Psoas muscle (tissue), 8 donors: ENCODE data around the gene IQUB. TPM values are rescaled to one million over a fixed set of nuclear protein-coding genes. Genes with fewer than 3 reads are reported as not detected.

Experiments used
- ATAC-seq, 4 donors: fragments of 200-7000 bp; cut with Tn5 transposase; one replicate each; pipeline ENCODE4 v1.9.1; 2020; ENCODE audit warnings: moderate library complexity in 3 of 4, mild to moderate bottlenecking in 2 of 4
- DNase-seq, 2 donors: peaks; one replicate each; pipeline ENCODE4 v3.0.0-alpha.2; 2020
- H3K27ac ChIP-seq: fragments of 200-600 bp; one replicate; pipeline ENCODE4 v1.8.0; 2022
- H3K27me3 ChIP-seq, 3 donors: fragments of 200-600 bp in 1 of 3; one replicate each; pipeline versions ENCODE4 v1.6.1 to v1.8.0; 2013 to 2022; ENCODE audit warnings: low read length in 2 of 3, mild to moderate bottlenecking in 2 of 3, moderate library complexity in 1 of 3; ENCODE audit not compliant: insufficient read depth in 3 of 3
- H3K36me3 ChIP-seq, 2 donors: fragments of 200-600 bp in 1 of 2; one replicate each; pipeline versions ENCODE4 v1.6.1 to v1.8.0; 2013 to 2022; ENCODE audit warnings: low read depth in 1 of 2, mild to moderate bottlenecking in 1 of 2, moderate library complexity in 1 of 2; ENCODE audit not compliant: insufficient read depth in 1 of 2
- H3K4me1 ChIP-seq: fragments of 200-600 bp; one replicate; pipeline ENCODE4 v1.8.0; 2022
- H3K4me3 ChIP-seq: fragments of 200-600 bp; one replicate; pipeline ENCODE4 v1.8.0; 2022; ENCODE audit warnings: mild to moderate bottlenecking
- H3K9me3 ChIP-seq: fragments of 200-600 bp; one replicate; pipeline ENCODE4 v1.8.0; 2022
- CTCF ChIP-seq: fragments of 200-600 bp; IDR thresholded peaks from one replicate; pipeline ENCODE4 v1.8.0; 2022; ENCODE audit warnings: antibody characterized with exemption
- WGBS, 3 donors: extraction: QIAGEN DNeasy Blood & Tissue Kit; methylation state at CpG; one replicate each; pipeline versions ENCODE4 v1.1.6 to v1.1.7; 2013; 5-methylcytosine and 5-hydroxymethylcytosine counted together
- intact Hi-C, 2 donors: fragments of 100-400 bp; cut with DNase I; formaldehyde crosslinking; loops; one replicate each; pipeline versions ENCODE4 v1.11.0 to v1.14.2; 2022
- polyA plus RNA-seq, 3 donors: library from polyadenylated mRNA; stranded (reverse); fragments of 200-250 nt; gene quantifications; one replicate each; pipeline ENCODE4 v1.2.3, GENCODE V29; 2013
- total RNA-seq, 4 donors: library from RNA; stranded (reverse); fragmentation: NEBNext Ultra II Directional in 2 of 4; extraction: Animal tissue kit (Norgen Biotek cat#: 25700) in 2 of 4; gene quantifications; one replicate each; pipeline versions ENCODE4 v1.2.1 to v1.2.4, GENCODE V29; 2021 to 2023
- donor health status: healthy with polysubstance abuse.
- donor health status: DM: no; HTN: no; CAD: no; lungs with moderate emphysema.
- donor health status: Bipolar disorder and iron deficiency.
- donor health status: healthy.
- donor health status: DM: yes; HTN: yes; CAD: no.
- donor health status: DM: no; HTN: no; CAD: no.
- donor health status: DM: no; HTN: no; CAD: no.
- donor health status: DM: yes; HTN: yes; CAD: no.

IQUB gene
- total and polyA plus RNA-seq, 7 donors = 0.14 to 3.5 (median 0.47) TPM

- DNase-seq = no peak
- Histone ChIP-seq H3K36me3 (no peaks in the 10 kb centered on the region), H3K9me3 (peaks cover 7% of the 10 kb centered on the region), H3K4me3 (no peak overlapping the region), H3K27ac (no peak overlapping the region), H3K27me3 (peaks cover 0 to 2% (median 0%) of the 10 kb centered on the region in 3 donors), H3K4me1 (no peaks in the 10 kb centered on the region)
- no peak for ATAC-seq
- no peak for TF ChIP-seq CTCF
- intact Hi-C loops = no loop called here
Measured at GRCh38 chr7:123425246-123425645, 109.1 kb downstream of the IQUB start.

- Histone ChIP-seq H3K4me1 (no peaks in the 10 kb centered on the region), H3K4me3 (no peak overlapping the region), H3K27me3 (peaks cover 0 to 2% (median 0%) of the 10 kb centered on the region in 3 donors), H3K9me3 (peaks cover 7% of the 10 kb centered on the region), H3K36me3 (no peaks in the 10 kb centered on the region), H3K27ac (no peak overlapping the region)
- TF ChIP-seq CTCF = no peak
- no peak for DNase-seq
- intact Hi-C loops = no loop called here
- ATAC-seq = no peak
Measured at GRCh38 chr7:123424463-123424862, 109.9 kb downstream of the IQUB start.

- WGBS, 3 donors = 80 to 97% (median 85%) methylated on average over 2 of the region's 2 CpGs
Measured at GRCh38 chr7:123423622-123424021, 110.8 kb downstream of the IQUB start.

GRCh38 chr7:123417580-123417979, 116.8 kb downstream of the IQUB start:
- TF ChIP-seq CTCF = no peak
- Histone ChIP-seq H3K27ac (no peak overlapping the region), H3K4me1 (no peaks in the 10 kb centered on the region), H3K4me3 (no peak overlapping the region), H3K36me3 (no peaks in the 10 kb centered on the region), H3K9me3 (no peaks in the 10 kb centered on the region), H3K27me3 (peaks cover 0 to 2% (median 0%) of the 10 kb centered on the region in 3 donors)
- DNase-seq (no peak), ATAC-seq (no peak)
- 82 to 90% (median 85%) methylated on average over 2 of the region's 2 CpGs for WGBS, 3 donors
- intact Hi-C loops = no loop called here

More at GRCh38 chr7:123423622-123424021, 110.8 kb downstream of the IQUB start:
- Histone ChIP-seq H3K27me3 (peaks cover 0 to 2% (median 0%) of the 10 kb centered on the region in 3 donors), H3K27ac (no peak overlapping the region), H3K9me3 (peaks cover 7% of the 10 kb centered on the region), H3K4me3 (no peak overlapping the region), H3K4me1 (no peaks in the 10 kb centered on the region), H3K36me3 (no peaks in the 10 kb centered on the region)
- intact Hi-C loops = no loop called here
- no peak for TF ChIP-seq CTCF
- ATAC-seq (no peak), DNase-seq (no peak)

GRCh38 chr7:123415625-123416024, 118.8 kb downstream of the IQUB start:
- TF ChIP-seq CTCF = no peak
- no peak overlapping the region for H3K27ac ChIP-seq
- DNase-seq = no peak
- intact Hi-C loops = no loop called here
- no peak overlapping the region for H3K4me3 ChIP-seq
- H3K36me3 ChIP-seq = no peaks in the 10 kb centered on the region
- no peak for ATAC-seq
- H3K27me3 ChIP-seq = no peaks in the 10 kb centered on the region
- WGBS, 3 donors = 62 to 78% (median 73%) methylated on average over 1 of the region's 1 CpG
- H3K9me3 ChIP-seq = no peaks in the 10 kb centered on the region
- no peaks in the 10 kb centered on the region for H3K4me1 ChIP-seq
